Type B pancreatic cell (in vitro differentiated cells): Measurements from ENCODE around the gene ESRRG. TPM values are rescaled to one million over a fixed set of nuclear protein-coding genes. Genes with fewer than 3 reads are reported as not detected.

ENCODE experiments used
- DNase-seq: peaks from one replicate; pipeline ENCODE4 v3.0.0; 2021; ENCODE audit warnings: mixed read lengths; ENCODE audit not compliant: unreplicated experiment; ENCODE audit errors: extremely low spot score
- H3K27ac Mint-ChIP-seq: 2 replicates; pipeline ENCODE4 v1.8.0; 2021; ENCODE audit warnings: mild to moderate bottlenecking, mixed read lengths
- H3K27me3 Mint-ChIP-seq: 2 replicates; pipeline ENCODE4 v1.8.0; 2021; ENCODE audit warnings: mixed read lengths
- H3K36me3 Mint-ChIP-seq: 2 replicates; pipeline ENCODE4 v1.8.0; 2021; ENCODE audit warnings: mixed read lengths
- H3K4me1 Mint-ChIP-seq: one replicate; pipeline ENCODE4 v1.8.0; 2021; ENCODE audit warnings: mixed read lengths; ENCODE audit not compliant: unreplicated experiment
- H3K4me3 Mint-ChIP-seq: 2 replicates; pipeline ENCODE4 v1.8.0; 2021; ENCODE audit warnings: mild to moderate bottlenecking, mixed read lengths
- H3K9me3 Mint-ChIP-seq: 2 replicates; pipeline ENCODE4 v1.8.0; 2021; ENCODE audit warnings: mixed read lengths
- total RNA-seq: library from RNA; stranded (reverse); gene quantifications from 2 replicates; pipeline ENCODE4 v1.2.1, GENCODE V29; 2021; ENCODE audit warnings: low replicate concordance
- TF ChIP-seq, protein P1 (sequence below): fragments of 200-600 bp; sonication (generic); conservative IDR thresholded peaks from 2 replicates; pipeline ENCODE4 v1.5.0; 2021; ENCODE audit warnings: antibody characterized with exemption, mild to moderate bottlenecking

The ESRRG gene
- total RNA-seq, 1 donor from 2014 or later = 26.2 TPM

DNA sequence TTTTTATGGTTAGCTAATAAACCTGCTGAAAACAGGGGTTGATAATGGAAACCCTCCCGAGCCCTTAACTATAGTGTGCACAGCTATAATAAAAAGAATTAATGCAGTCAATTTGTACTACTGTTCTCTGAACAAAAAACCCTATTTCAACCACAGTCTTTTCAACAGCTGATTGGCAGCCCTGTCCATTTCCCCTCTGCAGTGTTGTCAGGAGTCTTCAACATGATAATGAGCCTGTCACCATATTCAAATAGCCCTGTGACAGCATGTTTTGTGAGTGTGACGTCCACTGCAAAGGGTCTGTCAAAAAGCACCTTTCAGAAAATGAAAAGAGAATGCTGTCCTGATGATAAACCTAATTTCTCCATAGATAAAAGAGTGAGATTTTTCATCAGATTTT lies 92.7 kb downstream of the ESRRG start:
- no peaks in the 10 kb centered on the region for H3K4me1 Mint-ChIP-seq
- H3K9me3 Mint-ChIP-seq = no peaks in the 10 kb centered on the region
- no peak overlapping the region for H3K4me3 Mint-ChIP-seq
- TF ChIP-seq, protein P1, sequence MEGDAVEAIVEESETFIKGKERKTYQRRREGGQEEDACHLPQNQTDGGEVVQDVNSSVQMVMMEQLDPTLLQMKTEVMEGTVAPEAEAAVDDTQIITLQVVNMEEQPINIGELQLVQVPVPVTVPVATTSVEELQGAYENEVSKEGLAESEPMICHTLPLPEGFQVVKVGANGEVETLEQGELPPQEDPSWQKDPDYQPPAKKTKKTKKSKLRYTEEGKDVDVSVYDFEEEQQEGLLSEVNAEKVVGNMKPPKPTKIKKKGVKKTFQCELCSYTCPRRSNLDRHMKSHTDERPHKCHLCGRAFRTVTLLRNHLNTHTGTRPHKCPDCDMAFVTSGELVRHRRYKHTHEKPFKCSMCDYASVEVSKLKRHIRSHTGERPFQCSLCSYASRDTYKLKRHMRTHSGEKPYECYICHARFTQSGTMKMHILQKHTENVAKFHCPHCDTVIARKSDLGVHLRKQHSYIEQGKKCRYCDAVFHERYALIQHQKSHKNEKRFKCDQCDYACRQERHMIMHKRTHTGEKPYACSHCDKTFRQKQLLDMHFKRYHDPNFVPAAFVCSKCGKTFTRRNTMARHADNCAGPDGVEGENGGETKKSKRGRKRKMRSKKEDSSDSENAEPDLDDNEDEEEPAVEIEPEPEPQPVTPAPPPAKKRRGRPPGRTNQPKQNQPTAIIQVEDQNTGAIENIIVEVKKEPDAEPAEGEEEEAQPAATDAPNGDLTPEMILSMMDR = no peak
- no peak for DNase-seq
- no peak overlapping the region for H3K27ac Mint-ChIP-seq
- H3K27me3 Mint-ChIP-seq = no peaks in the 10 kb centered on the region
- H3K36me3 Mint-ChIP-seq = no peaks in the 10 kb centered on the region

DNA sequence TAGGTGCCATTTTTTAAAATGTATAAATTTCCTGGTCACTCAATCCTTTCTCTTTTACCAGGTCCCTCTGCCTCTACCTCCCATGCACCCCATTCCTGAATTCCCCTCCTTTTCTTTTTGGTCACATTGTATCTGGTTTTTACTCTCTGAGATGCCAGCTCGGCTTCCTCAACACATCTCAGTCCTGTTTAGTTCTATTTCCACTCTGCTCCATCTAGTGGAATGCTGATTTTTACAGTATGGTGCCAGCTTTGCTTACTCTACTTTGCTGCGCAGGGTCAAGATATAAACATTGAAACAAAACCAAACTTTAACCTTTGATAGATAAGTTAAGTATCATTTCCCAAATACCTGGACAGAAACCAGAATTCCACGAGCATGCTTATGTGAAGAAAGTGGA lies 96.0 kb downstream of the ESRRG start:
- Mint-ChIP-seq H3K27ac (no peak overlapping the region), H3K4me1 (no peaks in the 10 kb centered on the region), H3K4me3 (no peak overlapping the region), H3K9me3 (no peaks in the 10 kb centered on the region), H3K36me3 (no peaks in the 10 kb centered on the region), H3K27me3 (no peaks in the 10 kb centered on the region)
- TF ChIP-seq, protein P1 = no peak
- DNase-seq = no peak

DNA sequence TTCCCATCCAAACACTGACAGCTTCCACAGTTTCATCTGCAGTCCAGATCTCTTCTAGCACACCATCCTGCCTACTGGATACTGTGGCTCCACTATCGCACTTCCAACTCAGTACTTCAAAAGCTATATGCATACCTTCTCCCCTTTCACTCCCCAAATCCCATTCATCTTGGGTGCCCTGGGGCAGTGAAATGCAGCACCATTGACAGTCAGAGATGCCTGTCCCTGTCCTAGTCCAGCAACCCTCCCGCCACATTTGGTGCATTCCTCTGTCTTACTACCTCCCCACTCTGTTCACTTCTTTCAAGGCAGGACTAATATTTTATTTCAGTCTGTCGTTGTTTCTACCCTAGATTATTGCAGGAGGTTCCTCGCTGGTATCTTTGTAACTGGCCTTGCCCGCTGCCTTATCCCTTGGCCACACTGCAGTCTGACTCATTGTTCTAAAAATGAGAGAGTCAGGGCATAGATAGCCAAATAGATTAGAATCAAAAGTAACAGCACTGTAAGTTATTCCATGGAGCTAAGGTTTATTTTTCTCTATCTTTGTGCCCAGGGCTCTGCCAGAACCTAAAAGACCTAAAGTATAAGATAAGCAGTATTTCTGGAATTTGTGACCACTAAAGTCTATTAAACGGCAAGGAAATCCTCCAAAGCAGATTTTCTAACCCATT lies 96.7 kb downstream of the ESRRG start:
- no peaks in the 10 kb centered on the region for H3K27me3 Mint-ChIP-seq
- no peak overlapping the region for H3K27ac Mint-ChIP-seq
- TF ChIP-seq, protein P1 = no peak
- H3K36me3 Mint-ChIP-seq = no peaks in the 10 kb centered on the region
- H3K4me3 Mint-ChIP-seq = no peak overlapping the region
- H3K4me1 Mint-ChIP-seq = no peaks in the 10 kb centered on the region
- H3K9me3 Mint-ChIP-seq = no peaks in the 10 kb centered on the region
- no peak for DNase-seq

DNA sequence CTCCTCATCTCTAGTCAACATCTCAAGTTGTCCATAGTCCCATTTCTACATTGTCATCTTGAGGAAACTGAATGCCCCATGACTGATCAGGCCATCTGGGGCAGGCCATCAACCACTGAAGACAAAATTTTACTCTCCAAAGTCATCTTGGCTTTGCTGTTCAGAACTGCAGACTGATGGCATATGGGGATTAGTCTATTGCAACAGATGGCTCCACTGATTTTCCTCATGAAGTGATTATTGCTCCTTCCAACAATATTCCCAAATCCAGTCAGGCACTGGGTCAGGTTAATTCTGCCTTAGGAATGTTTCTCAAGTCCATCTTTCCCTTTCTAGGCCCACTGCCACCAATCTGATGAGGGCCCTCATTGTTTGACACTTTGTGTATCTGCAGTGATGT lies 101.7 kb downstream of the ESRRG start:
- no peaks in the 10 kb centered on the region for H3K9me3 Mint-ChIP-seq
- no peak overlapping the region for H3K4me3 Mint-ChIP-seq
- TF ChIP-seq, protein P1 = no peak
- no peaks in the 10 kb centered on the region for H3K4me1 Mint-ChIP-seq
- no peaks in the 10 kb centered on the region for H3K27me3 Mint-ChIP-seq
- H3K36me3 Mint-ChIP-seq = no peaks in the 10 kb centered on the region
- H3K27ac Mint-ChIP-seq = no peak overlapping the region
- no peak for DNase-seq

DNA sequence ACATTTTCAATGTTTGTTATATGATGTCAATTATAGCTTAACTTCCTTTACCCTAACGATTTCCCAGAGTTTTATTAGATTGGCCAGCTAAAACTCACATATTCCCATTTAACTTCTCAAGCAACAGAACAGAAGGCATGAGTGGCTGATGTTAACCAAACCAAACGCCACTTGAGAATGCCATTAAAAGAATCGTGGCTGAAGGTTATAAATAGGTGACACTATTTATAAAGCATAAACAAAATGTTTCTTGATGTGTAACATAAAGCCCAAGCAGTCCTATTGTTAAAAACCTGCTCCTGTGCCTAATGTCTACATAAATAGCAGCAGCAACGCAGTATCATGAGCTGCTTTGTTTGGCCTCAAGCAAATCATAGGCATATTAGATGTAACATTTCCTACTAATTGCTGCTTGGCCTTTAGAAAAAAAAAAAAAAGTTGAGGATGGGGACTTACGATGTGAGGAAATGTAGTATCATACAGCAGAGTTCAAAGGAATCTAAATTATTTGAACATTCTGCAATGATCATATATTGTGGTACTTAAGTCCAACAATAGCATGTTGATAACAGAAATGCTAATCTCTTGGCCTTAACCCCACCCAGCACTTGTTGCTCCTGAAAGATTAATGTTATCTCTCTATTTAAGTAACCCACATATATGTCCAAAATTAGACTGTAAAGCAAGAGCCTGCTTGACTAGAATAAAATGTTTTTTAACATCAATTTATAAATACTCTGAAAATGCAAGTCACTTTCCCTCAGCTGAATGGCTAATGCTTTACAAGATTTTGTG lies 106.0 kb downstream of the ESRRG start:
- Mint-ChIP-seq H3K9me3 (no peaks in the 10 kb centered on the region), H3K4me3 (no peak overlapping the region), H3K36me3 (peaks cover 3% of the 10 kb centered on the region), H3K27ac (no peak overlapping the region), H3K4me1 (peaks cover 9% of the 10 kb centered on the region), H3K27me3 (no peaks in the 10 kb centered on the region)
- no peak for DNase-seq
- TF ChIP-seq, protein P1 = no peak
